ENCODE measurements around the gene DNAI2.

DNAI2 gene

DNA sequence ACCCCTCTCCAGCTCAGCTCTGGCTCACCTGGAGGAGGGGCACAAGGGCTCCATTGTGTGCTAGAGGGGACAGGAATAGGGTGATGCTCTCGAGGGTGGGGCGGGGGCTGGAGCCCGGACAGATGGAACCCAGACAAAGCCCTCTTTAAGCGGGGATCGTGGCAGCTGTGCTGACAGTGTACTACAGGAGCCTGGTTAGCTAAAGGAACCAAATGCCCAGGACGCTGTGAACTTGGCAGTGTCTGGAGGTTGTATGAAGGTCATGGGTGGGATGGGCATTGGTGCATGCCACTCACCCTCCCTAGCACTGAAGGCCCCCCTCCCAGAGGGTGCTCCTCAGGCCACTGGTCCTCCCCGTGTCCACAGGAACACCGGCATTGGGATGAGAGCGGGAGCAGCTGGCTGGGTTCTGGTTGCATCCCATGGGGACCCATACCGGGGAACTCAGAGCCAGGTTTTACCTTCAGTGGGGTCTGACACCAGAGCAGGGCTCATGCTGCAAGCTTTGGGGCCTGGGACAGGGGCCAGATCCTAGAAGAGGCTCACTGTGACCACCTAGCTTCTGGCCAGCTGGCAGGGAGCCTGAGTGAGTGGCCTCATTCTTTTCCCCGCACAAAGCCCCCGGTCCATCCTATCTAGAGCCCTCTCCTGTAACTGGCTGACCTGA is 63.9 kb downstream of the DNAI2 start:
- intact Hi-C loops (cut with micrococcal nuclease): no loop called here
- no peak overlapping the region for H3K4me3 Mint-ChIP-seq
- peaks cover under 1% of the 10 kb centered on the region for H3K4me1 Mint-ChIP-seq (ENCODE audit: low read depth)
- no peak overlapping the region for H3K27ac Mint-ChIP-seq
- no peaks in the 10 kb centered on the region for H3K9me3 Mint-ChIP-seq
- no peaks in the 10 kb centered on the region for H3K36me3 Mint-ChIP-seq (ENCODE audit: low read depth)
- H3K27me3 Mint-ChIP-seq: peaks cover 24% of the 10 kb centered on the region

DNA sequence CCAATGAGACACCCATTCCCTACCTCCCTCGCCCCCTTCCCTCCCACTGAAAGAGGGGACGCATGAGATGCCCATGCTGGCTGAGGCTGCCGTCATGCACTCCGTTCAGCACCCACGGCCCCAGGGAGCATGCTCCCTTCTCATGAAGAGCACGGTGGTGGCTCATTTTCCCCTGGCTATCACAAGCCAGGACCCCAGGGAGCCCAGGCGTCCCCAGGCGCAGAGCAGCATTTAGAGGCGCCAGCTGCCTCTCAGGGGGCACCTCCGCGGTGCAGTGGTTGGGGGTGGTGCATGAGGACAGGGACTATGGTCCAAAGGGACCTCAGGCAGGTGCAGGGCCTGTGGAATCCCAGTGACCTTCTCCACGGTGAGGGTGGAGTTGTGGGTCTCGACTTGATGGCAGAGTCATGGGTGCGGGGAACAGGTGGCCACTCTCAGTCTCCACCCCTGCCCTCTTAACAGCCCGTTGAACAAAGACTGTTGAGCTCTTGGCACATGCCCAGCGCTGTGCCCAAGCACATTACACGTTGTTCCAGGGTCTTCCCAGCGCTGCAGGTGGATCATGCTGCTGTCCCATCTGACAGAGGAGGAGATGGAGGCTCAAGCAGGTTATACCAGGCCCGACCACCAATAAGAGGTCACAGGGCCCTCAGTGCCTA is 65.6 kb downstream of the DNAI2 start:
- intact Hi-C loops (cut with micrococcal nuclease): no loop called here
- no peaks in the 10 kb centered on the region for H3K36me3 Mint-ChIP-seq (ENCODE audit: low read depth)
- H3K27me3 Mint-ChIP-seq: peaks cover 29% of the 10 kb centered on the region
- no peaks in the 10 kb centered on the region for H3K4me1 Mint-ChIP-seq (ENCODE audit: low read depth)
- H3K9me3 Mint-ChIP-seq: no peaks in the 10 kb centered on the region
- no peak overlapping the region for H3K27ac Mint-ChIP-seq
- no peak overlapping the region for H3K4me3 Mint-ChIP-seq

DNA sequence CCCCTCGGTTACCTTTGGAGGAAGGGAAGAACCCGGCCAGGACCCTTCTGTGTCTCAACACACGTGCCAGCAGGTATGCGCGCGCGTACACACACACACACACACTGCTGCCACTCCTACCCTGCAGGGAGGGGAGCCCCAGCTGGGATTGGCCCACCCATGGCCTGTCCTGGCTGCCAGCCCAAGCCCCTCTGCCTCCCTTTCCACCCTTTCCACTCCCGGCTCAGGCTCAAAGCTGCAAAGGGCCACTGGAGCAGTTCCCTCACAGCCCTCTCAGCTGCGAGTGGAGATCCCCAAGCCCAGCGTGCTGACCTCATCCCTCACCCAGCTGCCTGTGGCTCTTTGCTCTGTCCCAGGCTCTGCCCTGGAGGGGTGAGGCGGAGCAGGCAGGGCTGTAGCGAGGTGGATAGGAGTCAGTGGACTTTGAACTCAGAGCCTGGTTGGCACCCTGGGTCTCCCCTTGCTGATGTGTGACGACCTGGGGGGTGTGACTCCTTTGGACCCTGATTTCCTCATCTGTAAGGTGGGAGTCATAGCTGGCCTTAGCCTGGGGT is 66.5 kb downstream of the DNAI2 start:
- Mint-ChIP-seq H3K27ac (no peak overlapping the region), H3K36me3 (ENCODE audit: low read depth) (no peaks in the 10 kb centered on the region), H3K4me1 (ENCODE audit: low read depth) (no peaks in the 10 kb centered on the region), H3K27me3 (peaks cover 36% of the 10 kb centered on the region), H3K4me3 (no peak overlapping the region), H3K9me3 (no peaks in the 10 kb centered on the region)
- intact Hi-C loops (cut with micrococcal nuclease): no loop called here

DNA sequence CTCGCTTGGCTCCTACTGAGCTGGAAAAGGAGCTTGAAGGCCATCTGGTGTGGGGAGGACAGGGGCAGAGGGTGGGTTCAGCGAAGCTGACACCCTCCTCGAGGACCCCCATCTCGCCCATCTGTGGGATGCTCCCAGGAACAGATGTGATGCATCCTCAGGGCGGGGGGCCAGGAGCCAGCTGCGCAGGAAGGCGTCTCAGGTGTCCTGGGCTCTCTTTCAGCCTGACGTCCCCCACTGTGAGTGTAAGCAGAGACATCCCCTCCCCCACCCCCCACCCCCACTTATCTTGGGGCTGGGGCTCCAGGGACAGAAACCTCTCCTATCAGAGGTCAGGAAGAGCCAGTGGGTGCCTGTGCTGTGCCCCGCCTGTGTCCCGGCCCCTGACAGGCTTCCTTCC is 68.2 kb downstream of the DNAI2 start:
- Mint-ChIP-seq H3K4me3 (no peak overlapping the region), H3K4me1 (ENCODE audit: low read depth) (no peaks in the 10 kb centered on the region), H3K36me3 (ENCODE audit: low read depth) (no peaks in the 10 kb centered on the region), H3K9me3 (no peaks in the 10 kb centered on the region), H3K27ac (no peak overlapping the region), H3K27me3 (peaks cover 33% of the 10 kb centered on the region)
- intact Hi-C loops (cut with micrococcal nuclease): no loop called here

DNA sequence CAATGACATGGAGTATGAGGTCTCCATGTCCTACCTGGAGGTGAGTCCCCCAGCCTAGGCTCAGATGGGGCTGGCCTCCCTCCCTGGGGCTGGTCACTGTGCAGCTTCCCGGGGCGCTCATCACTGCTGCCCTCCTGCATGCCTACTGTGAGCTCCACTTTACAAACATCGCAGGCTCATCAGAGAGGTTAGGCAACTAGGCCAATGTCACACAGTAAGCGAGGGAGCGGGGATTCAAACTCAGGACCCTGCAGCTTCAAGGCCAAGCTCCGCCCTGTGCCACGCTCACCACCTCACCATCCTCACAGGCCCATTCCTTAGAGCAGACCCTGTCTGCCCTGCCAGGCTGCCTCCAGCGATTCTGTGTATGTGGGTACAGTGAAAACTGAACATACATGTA is 69.1 kb downstream of the DNAI2 start:
- Mint-ChIP-seq H3K36me3 (ENCODE audit: low read depth) (no peaks in the 10 kb centered on the region), H3K9me3 (no peaks in the 10 kb centered on the region), H3K27ac (no peak overlapping the region), H3K4me1 (ENCODE audit: low read depth) (no peaks in the 10 kb centered on the region), H3K27me3 (peaks cover 32% of the 10 kb centered on the region), H3K4me3 (no peak overlapping the region)
- intact Hi-C loops (cut with micrococcal nuclease): no loop called here

DNA sequence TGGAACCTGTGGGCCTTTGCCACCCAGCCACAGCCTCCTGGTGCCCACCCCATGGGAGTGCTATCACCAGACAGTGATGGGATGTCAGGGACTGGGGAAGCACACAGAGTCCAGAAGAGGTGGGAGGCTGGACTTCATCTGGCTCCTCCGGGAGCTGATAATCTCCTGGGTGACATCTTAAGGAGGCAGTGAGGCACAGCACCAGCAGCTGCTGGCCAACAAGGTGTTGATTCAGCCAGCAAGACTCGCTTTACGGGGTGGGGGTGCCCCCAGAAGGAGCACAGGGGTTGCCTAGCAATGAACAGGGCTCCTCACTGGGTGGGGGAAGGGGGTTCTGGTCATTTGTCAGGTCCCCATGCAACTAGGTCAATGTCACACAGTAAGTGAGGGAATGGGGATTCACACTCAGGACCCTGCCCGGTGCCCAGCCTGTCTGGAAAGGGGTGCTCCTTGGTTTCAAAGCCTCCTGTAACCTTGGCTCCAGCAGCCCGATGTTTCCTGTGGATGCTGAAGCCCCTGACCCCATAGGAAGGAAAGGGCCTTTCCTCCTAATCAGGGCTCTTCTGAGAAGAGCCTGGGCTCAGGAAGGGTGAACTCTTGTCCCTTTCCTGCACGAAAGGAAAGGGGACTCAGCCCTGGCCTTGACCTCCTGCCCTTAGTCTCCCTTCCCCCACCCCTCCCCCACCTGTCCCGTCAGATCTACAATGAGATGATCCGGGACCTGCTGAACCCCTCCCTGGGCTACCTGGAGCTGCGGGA is 69.7 kb downstream of the DNAI2 start:
- no peak overlapping the region for H3K4me3 Mint-ChIP-seq
- H3K27me3 Mint-ChIP-seq: peaks cover 34% of the 10 kb centered on the region
- no peaks in the 10 kb centered on the region for H3K4me1 Mint-ChIP-seq (ENCODE audit: low read depth)
- no peaks in the 10 kb centered on the region for H3K36me3 Mint-ChIP-seq (ENCODE audit: low read depth)
- H3K27ac Mint-ChIP-seq: no peak overlapping the region
- intact Hi-C loops (cut with micrococcal nuclease): no loop called here
- H3K9me3 Mint-ChIP-seq: no peaks in the 10 kb centered on the region

DNA sequence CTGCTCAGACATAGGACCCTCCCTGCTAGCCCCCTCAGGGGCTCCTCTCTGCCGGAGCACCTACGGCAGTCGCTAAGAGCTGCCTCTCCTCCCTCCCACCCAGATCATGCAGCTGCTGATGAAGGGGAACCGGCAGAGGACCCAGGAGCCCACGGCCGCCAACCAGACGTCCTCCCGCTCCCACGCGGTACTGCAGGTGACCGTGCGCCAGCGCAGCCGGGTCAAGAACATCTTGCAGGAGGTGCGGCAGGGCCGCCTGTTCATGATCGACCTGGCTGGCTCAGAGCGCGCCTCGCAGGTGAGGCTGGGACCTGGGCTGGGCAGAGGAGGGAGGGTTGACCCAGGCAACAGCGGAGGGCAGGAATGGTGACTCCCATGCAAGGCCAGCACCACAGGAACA is 70.6 kb downstream of the DNAI2 start:
- peaks cover 38% of the 10 kb centered on the region for H3K27me3 Mint-ChIP-seq
- no peak overlapping the region for H3K27ac Mint-ChIP-seq
- H3K9me3 Mint-ChIP-seq: no peaks in the 10 kb centered on the region
- intact Hi-C loops (cut with micrococcal nuclease): no loop called here
- H3K4me3 Mint-ChIP-seq: no peak overlapping the region
- no peaks in the 10 kb centered on the region for H3K4me1 Mint-ChIP-seq (ENCODE audit: low read depth)
- no peaks in the 10 kb centered on the region for H3K36me3 Mint-ChIP-seq (ENCODE audit: low read depth)

DNA sequence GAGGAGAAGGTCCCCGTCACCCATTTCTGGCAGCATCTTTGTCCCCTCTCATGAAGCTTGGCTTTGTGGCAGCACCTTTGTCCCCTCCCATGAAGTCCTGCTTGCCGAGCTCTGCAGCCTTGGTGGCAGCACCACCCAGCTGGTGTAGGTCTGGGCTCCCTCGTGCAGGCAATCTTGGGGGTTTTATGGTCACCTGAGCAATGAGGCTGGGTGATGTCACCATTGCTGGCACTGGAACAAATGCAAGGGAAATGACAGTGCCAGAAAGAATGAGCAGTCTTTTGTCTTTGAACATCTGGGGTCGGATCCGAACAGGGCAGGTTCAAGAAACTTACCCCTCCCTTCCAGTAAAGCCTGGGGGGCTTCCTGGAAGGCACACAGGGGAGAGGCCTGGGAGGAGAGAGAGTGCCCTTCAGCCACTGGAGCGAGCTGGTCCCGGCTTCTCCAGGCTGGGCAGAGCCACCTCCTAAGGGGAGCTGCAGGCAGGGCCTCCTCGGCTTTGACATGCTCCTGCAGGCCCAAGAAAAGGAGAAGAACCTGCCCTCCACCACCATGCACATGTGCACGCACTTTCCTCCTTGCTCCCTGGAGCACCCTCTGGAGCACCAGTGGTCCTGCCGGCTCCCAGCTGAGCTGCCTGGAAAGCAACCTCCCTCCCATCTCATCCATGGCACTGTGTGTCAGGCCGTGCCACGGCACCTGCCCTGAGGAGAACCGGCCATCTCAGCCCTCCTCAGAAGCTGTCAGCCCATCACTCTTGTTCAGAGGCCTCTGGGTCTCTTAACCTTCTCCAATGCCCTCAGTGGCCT is 71.6 kb downstream of the DNAI2 start:
- Mint-ChIP-seq H3K4me3 (no peak overlapping the region), H3K27ac (no peak overlapping the region), H3K36me3 (ENCODE audit: low read depth) (no peaks in the 10 kb centered on the region), H3K4me1 (ENCODE audit: low read depth) (no peaks in the 10 kb centered on the region), H3K9me3 (no peaks in the 10 kb centered on the region), H3K27me3 (peaks cover 47% of the 10 kb centered on the region)
- intact Hi-C loops (cut with micrococcal nuclease): no loop called here

DNA sequence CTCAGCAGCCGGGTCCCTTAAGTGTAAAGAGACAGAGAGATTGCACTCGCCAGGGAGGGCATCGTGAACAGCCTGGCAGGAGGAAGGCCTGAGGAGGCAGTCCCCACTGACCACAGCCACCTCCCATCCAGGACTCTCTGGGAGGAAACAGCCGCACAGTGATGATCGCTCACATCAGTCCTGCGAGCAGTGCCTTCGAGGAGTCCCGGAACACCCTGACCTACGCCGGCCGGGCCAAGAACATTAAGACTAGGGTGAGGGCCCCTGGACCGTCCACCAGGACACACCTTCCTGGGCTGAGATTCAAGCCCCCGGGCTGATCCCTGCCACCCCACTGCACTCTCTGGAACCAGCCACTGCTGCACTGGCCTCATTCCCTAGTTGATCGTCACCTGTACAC is 73.6 kb downstream of the DNAI2 start:
- H3K9me3 Mint-ChIP-seq: no peaks in the 10 kb centered on the region
- H3K36me3 Mint-ChIP-seq (ENCODE audit: low read depth): no peaks in the 10 kb centered on the region
- peaks cover 65% of the 10 kb centered on the region for H3K27me3 Mint-ChIP-seq
- H3K27ac Mint-ChIP-seq: no peak overlapping the region
- H3K4me3 Mint-ChIP-seq: no peak overlapping the region
- H3K4me1 Mint-ChIP-seq (ENCODE audit: low read depth): no peaks in the 10 kb centered on the region
- intact Hi-C loops (cut with micrococcal nuclease): no loop called here

DNA sequence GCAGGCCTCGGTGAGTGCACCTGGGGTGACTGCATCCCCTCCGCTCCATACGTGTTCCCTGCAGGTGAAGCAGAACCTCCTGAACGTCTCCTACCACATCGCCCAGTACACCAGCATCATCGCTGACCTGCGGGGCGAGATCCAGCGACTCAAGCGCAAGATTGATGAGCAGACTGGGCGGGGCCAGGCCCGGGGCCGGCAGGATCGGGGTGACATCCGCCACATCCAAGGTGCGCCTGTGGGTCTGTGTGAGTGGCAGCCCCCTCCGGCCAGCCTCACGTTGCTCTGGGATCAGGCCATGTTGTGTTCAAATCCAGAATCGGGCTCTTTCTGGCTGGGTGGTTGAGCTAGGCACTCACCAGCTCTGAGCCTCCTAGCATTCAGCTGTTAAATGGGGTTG is 75.1 kb downstream of the DNAI2 start:
- Mint-ChIP-seq H3K36me3 (ENCODE audit: low read depth) (no peaks in the 10 kb centered on the region), H3K4me3 (no peak overlapping the region), H3K27me3 (peaks cover 79% of the 10 kb centered on the region), H3K27ac (no peak overlapping the region), H3K4me1 (ENCODE audit: low read depth) (peaks cover 5% of the 10 kb centered on the region), H3K9me3 (no peaks in the 10 kb centered on the region)
- intact Hi-C loops (cut with micrococcal nuclease): no loop called here

DNA sequence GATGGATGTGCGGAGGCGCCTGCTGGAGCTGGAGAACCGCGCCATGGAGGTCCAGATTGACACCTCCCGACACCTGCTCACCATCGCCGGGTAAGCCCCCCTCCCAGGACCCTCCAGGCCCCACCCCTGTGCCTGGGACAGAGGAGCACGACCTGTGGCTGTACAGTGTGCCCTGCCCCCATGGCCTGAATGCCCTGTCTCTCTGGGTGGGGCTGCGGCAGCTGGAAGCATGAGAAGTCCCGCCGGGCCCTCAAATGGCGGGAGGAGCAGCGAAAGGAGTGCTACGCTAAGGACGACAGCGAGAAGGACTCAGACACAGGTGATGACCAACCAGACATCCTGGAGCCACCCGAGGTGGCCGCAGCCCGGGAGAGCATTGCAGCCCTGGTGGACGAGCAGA is 76.5 kb downstream of the DNAI2 start:
- H3K27me3 Mint-ChIP-seq: peaks cover 81% of the 10 kb centered on the region

DNA sequence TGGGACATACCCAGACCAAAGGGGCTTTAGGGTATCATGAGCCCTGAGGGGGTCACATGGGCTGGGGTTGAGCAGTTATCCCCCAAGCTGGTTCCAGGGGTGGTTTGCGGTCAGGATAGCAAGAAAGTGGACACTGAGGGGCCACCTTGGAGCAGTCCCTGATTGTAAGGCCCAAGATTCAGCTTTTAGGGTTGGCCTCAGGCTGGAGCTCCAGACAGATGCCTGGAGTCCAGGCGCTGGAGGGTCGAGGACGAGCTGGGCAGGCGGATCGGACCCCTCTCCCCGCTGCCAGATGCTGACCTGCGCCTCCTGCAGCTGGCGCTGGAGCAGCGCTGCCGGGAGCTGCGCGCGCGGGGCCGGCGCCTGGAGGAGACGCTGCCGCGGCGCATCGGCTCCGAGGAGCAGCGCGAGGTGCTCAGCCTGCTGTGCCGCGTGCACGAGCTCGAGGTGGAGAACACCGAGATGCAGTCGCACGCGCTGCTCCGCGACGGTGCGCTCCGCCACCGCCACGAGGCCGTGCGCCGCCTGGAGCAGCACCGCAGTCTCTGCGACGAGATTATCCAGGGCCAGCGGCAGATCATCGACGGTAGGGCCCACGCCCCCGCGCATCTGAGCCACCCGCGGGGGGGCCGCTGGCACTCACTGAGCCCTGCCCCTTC is 77.6 kb downstream of the DNAI2 start:
- intact Hi-C loops (cut with micrococcal nuclease): no loop called here
- Mint-ChIP-seq H3K4me3 (no peak overlapping the region), H3K9me3 (no peaks in the 10 kb centered on the region), H3K4me1 (ENCODE audit: low read depth) (peaks cover 8% of the 10 kb centered on the region), H3K36me3 (ENCODE audit: low read depth) (no peaks in the 10 kb centered on the region), H3K27ac (no peak overlapping the region), H3K27me3 (peaks cover 89% of the 10 kb centered on the region)

More for the DNA sequence above, 76.5 kb downstream of the DNAI2 start:
- intact Hi-C loops (cut with micrococcal nuclease): no loop called here
- no peaks in the 10 kb centered on the region for H3K36me3 Mint-ChIP-seq (ENCODE audit: low read depth)
- no peaks in the 10 kb centered on the region for H3K9me3 Mint-ChIP-seq
- no peak overlapping the region for H3K27ac Mint-ChIP-seq
- H3K4me1 Mint-ChIP-seq (ENCODE audit: low read depth): peaks cover 8% of the 10 kb centered on the region
- no peak overlapping the region for H3K4me3 Mint-ChIP-seq

DNA sequence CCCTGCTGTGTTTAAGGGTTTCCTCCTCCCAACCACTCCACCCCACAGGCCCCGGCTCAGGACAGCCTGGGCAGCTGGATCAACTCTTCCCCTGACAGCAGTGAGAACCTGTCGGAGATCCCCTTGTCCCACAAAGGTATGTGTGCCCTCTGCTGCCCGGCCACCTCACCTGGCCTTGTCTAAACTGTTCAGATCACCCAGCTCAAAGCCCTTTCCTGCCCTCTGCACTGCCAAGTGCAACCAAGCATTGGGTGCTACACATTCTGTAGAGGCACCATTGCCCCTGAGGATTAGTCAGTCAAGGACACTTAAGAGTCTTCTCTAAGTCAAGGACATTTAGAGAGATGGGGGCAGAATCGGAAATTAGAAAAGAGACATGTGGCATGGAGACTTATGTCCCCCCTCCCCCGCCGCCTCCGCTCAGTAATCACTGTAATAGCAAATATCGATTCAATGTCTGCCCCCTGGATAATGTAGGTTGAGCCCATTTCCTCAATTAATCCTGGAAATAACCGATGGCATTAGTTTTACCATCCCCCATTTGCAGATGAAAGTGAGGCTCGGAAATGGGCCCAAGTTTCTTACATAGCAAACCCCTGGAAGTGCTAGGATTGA is 79.5 kb downstream of the DNAI2 start:
- Mint-ChIP-seq H3K9me3 (no peaks in the 10 kb centered on the region), H3K4me3 (no peak overlapping the region), H3K36me3 (ENCODE audit: low read depth) (no peaks in the 10 kb centered on the region), H3K27me3 (peaks cover 96% of the 10 kb centered on the region), H3K4me1 (ENCODE audit: low read depth) (peaks cover 8% of the 10 kb centered on the region), H3K27ac (no peak overlapping the region)
- intact Hi-C loops (cut with micrococcal nuclease): loop anchor here (1.0 kb wide), 1 partner anchor 52 kb away; no protein-coding TSS in a partner anchor
